ENCODE results near the gene CABP2. TPM values are rescaled to one million over a fixed set of nuclear protein-coding genes. Genes with fewer than 3 reads are reported as not detected.
A peak's percentile ranks its signal among the peaks of the same experiment; 100 is the strongest.

CABP2 gene
- total RNA-seq, 2 donors from 2014 or later: not detected

DNA sequence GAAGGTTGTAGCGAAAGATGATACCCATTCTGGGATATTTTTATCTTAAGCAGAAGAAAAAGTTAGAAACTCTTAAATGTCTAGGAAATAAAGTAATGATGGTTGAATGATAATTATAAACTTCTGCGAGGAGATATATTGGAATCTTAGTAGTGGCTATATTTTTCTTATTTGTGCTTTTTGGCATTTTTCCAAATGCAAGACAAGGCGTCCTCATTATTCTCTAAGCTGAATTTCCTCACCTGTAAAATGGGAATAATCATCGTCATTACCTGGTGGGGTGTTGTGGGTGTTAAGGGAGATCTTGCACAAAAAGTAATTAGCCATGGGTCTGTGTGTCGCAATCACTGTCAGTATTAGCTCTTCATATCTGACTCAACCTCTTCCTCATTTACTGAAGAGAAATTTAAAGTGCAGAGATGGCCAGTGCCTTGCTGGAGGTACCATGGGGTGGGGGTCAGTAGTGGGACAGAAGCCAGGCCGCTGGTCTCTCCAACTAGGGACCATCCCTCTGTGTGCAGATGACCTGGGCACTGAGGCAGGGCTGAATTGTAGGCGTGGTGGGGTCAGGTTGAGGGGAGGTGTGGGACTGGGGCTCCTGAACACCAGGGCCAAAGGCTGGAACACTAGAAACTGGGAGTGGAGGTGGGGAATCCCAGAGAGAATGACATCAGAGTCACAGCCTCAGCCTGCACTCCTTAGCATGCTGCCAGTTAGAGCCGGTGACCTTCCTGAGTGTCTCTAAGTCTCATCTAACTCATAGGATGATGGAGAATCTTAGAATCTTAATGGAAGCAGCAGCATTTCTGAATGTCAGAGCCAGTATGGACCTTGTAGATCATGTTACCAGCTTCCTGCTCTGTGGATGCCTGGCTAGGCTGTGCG is 22.2 kb downstream of the CABP2 start:
- DNase-seq (ENCODE audit: low spot score): no peak
- peaks cover 0 to 28% of the 10 kb centered on the region in 2 donors for H3K4me1 ChIP-seq
- H3K36me3 ChIP-seq: peaks cover 15% of the 10 kb centered on the region
- H3K4me3 ChIP-seq: no peak overlapping the region
- no peaks in the 10 kb centered on the region for H3K27me3 ChIP-seq
- H3K9me3 ChIP-seq: no peaks in the 10 kb centered on the region
- no peak overlapping the region for H3K27ac ChIP-seq
- TF ChIP-seq, protein P1, sequence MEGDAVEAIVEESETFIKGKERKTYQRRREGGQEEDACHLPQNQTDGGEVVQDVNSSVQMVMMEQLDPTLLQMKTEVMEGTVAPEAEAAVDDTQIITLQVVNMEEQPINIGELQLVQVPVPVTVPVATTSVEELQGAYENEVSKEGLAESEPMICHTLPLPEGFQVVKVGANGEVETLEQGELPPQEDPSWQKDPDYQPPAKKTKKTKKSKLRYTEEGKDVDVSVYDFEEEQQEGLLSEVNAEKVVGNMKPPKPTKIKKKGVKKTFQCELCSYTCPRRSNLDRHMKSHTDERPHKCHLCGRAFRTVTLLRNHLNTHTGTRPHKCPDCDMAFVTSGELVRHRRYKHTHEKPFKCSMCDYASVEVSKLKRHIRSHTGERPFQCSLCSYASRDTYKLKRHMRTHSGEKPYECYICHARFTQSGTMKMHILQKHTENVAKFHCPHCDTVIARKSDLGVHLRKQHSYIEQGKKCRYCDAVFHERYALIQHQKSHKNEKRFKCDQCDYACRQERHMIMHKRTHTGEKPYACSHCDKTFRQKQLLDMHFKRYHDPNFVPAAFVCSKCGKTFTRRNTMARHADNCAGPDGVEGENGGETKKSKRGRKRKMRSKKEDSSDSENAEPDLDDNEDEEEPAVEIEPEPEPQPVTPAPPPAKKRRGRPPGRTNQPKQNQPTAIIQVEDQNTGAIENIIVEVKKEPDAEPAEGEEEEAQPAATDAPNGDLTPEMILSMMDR (IDR thresholded peaks at IDR 0.05): no peak

DNA sequence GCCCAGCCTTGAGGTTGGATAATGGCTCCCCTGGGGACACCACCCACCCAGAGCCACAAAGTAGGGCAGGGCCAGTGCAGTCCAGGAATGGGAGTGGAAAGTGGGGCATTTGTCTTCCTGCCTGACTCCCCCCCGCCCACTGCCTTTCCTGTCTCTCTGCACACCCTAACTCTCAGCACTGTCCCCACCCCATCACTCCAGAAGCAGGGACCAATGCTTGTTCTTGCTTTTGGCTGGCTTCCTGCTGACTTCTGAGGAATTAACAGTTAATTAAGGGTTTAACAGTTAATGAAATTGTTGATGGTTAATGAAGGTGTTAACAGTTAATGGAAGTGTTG is 22.8 kb downstream of the CABP2 start:
- Histone ChIP-seq H3K9me3 (no peaks in the 10 kb centered on the region), H3K36me3 (peaks cover 15% of the 10 kb centered on the region), H3K4me3 (no peak overlapping the region), H3K27ac (no peak overlapping the region), H3K27me3 (no peaks in the 10 kb centered on the region), H3K4me1 (peaks cover 0 to 22% of the 10 kb centered on the region in 2 donors)
- no peak for DNase-seq (ENCODE audit: low spot score)
- TF ChIP-seq, protein P1 (IDR thresholded peaks at IDR 0.05): no peak

DNA sequence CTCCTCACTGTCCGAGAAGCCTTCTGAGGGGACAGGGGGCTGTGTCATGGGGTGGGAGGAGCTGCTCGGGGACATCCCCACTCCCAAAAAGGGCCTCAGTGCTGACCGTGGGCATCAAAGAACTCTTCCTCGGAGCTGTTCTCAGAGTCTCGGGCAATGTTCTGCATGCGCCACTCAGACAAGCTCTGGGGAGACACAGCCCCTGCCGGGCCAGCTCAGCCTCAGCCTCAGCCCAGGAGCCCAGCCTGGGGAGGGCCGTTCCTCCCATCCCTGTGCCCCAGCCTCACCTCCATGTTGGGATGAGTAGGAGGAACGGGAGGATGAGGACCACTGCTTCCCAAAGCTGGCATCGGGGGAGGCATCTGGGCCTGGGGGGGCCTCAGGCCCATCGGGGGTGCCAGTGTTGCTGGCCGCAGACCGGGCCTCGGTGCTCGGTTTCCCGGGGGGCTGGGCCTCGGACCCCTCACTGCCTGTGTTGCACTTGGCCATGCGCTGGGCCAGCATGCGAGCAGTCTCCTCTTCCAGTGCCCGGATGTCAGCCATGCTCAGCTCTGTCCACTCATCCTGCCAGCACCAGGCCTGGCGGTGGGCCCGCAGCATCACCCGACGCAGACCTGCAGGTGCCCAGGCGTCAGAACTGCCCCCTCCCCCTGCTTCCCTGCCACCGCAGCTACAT is 23.3 kb downstream of the CABP2 start:
- TF ChIP-seq, protein P1 (IDR thresholded peaks at IDR 0.05): no peak
- no peak for DNase-seq (ENCODE audit: low spot score)
- Histone ChIP-seq H3K9me3 (no peaks in the 10 kb centered on the region), H3K27me3 (no peaks in the 10 kb centered on the region), H3K4me1 (peaks cover 0 to 18% of the 10 kb centered on the region in 2 donors), H3K36me3 (peaks cover 15% of the 10 kb centered on the region), H3K27ac (no peak overlapping the region), H3K4me3 (no peak overlapping the region)

DNA sequence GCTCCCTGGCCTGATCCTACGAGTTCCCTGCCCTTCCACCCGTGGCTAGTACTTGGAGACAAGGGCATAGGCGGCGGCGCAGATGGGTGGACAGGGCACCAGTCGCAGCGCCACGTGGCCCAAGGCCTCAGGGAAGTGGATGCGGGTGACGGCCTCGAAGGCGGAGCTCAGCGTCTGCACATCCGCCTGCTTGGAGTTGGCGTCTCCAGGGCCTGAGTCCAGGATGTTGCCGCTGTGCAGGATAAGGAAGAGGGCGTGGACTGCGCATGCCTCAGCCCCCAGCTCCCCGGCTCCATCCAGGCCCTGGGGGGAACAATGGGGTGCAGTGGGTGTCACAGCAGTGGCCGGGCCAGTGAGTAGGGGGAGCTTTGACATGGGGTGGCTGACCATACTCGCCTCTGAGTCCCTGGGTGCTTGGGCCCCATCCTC is 24.7 kb downstream of the CABP2 start:
- Histone ChIP-seq H3K36me3 (peaks cover 20% of the 10 kb centered on the region), H3K27me3 (no peaks in the 10 kb centered on the region), H3K4me1 (peaks cover 0 to 4% of the 10 kb centered on the region in 2 donors), H3K9me3 (no peaks in the 10 kb centered on the region), H3K4me3 (no peak overlapping the region), H3K27ac (peak overlapping the region in 1 of 2 donors; percentile 22)
- no peak for DNase-seq (ENCODE audit: low spot score)
- TF ChIP-seq, protein P1 (IDR thresholded peaks at IDR 0.05): no peak

DNA sequence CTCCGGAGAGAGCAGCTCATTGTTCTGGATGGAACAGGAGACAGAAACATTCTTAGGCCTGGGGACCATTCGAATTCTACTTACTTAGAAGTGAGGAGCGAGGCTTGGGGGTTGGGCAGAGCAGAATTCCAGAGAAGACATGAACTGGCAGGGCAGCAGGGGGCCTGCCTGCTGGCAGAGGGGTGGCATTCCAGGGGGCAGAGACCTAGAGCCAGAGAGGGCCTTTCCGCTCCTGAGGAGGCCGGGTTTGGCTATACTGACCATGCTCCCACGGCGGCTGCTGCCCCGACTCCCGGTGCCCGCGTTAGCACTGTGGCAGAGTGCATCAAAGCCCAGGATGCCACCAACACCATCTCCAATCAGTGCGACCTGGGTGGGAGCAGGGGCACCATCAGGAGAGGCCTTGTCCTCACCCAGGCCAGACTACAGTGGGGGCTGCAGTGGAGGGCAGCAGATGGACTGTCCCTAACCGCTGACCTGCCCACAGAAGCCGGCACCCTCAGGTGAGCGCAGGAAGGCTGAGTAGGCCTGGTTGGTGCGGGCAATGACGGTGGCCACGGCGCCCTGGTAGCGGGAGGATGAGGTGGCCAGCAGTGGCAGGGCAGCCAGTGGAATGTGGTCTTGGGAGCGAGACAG is 25.5 kb downstream of the CABP2 start:
- Histone ChIP-seq H3K36me3 (peaks cover 28% of the 10 kb centered on the region), H3K4me1 (no peaks in the 10 kb centered on the region), H3K4me3 (no peak overlapping the region), H3K27me3 (no peaks in the 10 kb centered on the region), H3K9me3 (no peaks in the 10 kb centered on the region), H3K27ac (peak overlapping the region in 1 of 2 donors; percentile 22)
- TF ChIP-seq, protein P1 (IDR thresholded peaks at IDR 0.05): no peak
- no peak for DNase-seq (ENCODE audit: low spot score)
